Measurements from ENCODE around the gene CCDC174.

CCDC174 gene

DNA sequence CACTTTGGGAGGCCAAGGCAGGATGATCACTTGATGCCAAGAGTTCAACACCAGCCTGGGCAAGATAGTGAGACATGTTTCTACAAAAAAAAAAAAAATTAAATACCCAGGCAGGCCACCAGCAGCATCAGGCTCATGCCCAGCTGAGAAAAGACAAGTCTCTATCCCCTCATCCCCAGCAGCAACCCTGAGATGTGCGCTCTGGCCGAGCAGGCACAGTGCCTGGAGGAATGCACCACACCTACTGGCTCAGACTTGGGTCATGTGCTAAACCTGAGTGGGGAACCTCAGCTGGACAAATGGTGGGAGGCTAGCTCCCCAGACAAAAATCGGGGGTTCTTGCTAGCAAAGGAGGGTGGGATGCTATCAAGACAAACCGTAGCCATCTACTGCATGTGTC is 10.2 kb upstream of the CCDC174 start:
- DNase-seq: no peak
- no peak overlapping the region for H3K27ac Mint-ChIP-seq
- peaks cover 41% of the 10 kb centered on the region for H3K27me3 Mint-ChIP-seq (ENCODE audit: low read depth, poor library complexity)
- peaks cover 27% of the 10 kb centered on the region for H3K9me3 Mint-ChIP-seq
- no peaks in the 10 kb centered on the region for H3K36me3 Mint-ChIP-seq (ENCODE audit: low read depth)
- H3K4me1 Mint-ChIP-seq: peaks cover 19% of the 10 kb centered on the region
- no peak overlapping the region for H3K4me3 Mint-ChIP-seq
- TF ChIP-seq, protein P1, sequence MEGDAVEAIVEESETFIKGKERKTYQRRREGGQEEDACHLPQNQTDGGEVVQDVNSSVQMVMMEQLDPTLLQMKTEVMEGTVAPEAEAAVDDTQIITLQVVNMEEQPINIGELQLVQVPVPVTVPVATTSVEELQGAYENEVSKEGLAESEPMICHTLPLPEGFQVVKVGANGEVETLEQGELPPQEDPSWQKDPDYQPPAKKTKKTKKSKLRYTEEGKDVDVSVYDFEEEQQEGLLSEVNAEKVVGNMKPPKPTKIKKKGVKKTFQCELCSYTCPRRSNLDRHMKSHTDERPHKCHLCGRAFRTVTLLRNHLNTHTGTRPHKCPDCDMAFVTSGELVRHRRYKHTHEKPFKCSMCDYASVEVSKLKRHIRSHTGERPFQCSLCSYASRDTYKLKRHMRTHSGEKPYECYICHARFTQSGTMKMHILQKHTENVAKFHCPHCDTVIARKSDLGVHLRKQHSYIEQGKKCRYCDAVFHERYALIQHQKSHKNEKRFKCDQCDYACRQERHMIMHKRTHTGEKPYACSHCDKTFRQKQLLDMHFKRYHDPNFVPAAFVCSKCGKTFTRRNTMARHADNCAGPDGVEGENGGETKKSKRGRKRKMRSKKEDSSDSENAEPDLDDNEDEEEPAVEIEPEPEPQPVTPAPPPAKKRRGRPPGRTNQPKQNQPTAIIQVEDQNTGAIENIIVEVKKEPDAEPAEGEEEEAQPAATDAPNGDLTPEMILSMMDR (IDR thresholded peaks at IDR 0.05): no peak

- TF ChIP-seq, protein P1 (IDR thresholded peaks at IDR 0.05): no peak
- H3K4me1 Mint-ChIP-seq: peaks cover 8% of the 10 kb centered on the region
- H3K4me3 Mint-ChIP-seq: no peak overlapping the region
- no peaks in the 10 kb centered on the region for H3K36me3 Mint-ChIP-seq (ENCODE audit: low read depth)
- peaks cover 50% of the 10 kb centered on the region for H3K27me3 Mint-ChIP-seq (ENCODE audit: low read depth, poor library complexity)
- no peak overlapping the region for H3K27ac Mint-ChIP-seq
- peaks cover under 1% of the 10 kb centered on the region for H3K9me3 Mint-ChIP-seq
- no peak for DNase-seq
Measured at GRCh38 chr3:14645453-14645852, 6.1 kb upstream of the CCDC174 start.

GRCh38 chr3:14646131-14646573 is 5.4 kb upstream of the CCDC174 start:
- Mint-ChIP-seq H3K4me3 (no peak overlapping the region), H3K4me1 (peaks cover 12% of the 10 kb centered on the region), H3K27ac (no peak overlapping the region), H3K9me3 (peaks cover 7% of the 10 kb centered on the region), H3K36me3 (ENCODE audit: low read depth) (no peaks in the 10 kb centered on the region), H3K27me3 (ENCODE audit: low read depth, poor library complexity) (peaks cover 53% of the 10 kb centered on the region)
- TF ChIP-seq, protein P1 (IDR thresholded peaks at IDR 0.05): no peak
- DNase-seq: no peak

GRCh38 chr3:14646589-14647413 is 4.8 kb upstream of the CCDC174 start:
- no peaks in the 10 kb centered on the region for H3K36me3 Mint-ChIP-seq (ENCODE audit: low read depth)
- H3K9me3 Mint-ChIP-seq: peaks cover 8% of the 10 kb centered on the region
- TF ChIP-seq, protein P1 (IDR thresholded peaks at IDR 0.05): no peak
- H3K27ac Mint-ChIP-seq: peak overlapping the region; percentile 88
- no peak overlapping the region for H3K4me3 Mint-ChIP-seq
- DNase-seq: no peak
- H3K27me3 Mint-ChIP-seq (ENCODE audit: low read depth, poor library complexity): peaks cover 47% of the 10 kb centered on the region
- peaks cover 15% of the 10 kb centered on the region for H3K4me1 Mint-ChIP-seq

DNA sequence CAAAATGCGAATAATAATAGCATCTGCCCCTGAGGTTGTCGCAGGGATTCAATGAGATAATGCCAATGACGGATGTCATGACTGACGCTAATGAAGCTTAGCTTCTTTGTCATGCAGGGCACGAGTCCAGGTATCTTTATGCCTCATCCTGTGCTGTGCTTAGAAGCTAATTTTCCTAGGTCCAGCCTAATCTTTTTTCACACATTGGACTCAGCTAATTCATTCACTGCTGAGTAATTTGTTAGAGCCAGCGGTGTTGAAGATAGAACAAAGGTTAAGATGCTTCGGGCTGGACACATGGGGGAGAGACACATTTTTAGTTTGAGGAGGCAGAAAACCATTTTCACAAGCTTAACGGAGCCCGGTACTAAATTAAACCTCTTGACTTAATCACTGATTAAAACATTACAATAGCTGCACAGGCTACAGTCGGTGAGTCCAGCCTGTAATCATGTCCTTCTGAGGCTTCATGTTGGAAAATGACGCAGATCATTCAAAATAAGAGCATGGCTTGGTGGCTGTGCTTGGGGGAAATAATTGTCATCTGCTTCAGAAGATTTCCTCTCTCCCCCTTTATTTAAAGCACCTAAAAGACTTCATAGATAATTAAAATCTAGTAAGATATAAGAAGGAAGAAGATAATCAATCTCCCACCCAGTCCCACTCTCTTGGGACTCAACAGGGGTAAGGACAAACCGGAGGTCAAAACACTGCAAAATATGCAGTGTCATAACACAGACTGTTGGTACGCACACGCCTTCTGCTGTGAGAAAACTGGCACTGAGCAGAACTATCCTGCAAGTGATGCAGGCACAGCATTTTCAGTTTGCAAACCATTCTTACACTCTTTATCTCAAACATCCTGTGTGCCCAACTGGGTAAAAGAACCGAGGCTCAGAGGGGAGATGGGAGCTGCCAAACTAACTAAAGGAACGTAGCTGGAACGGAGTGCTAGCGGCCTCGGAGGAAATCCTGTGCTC is 3.3 kb upstream of the CCDC174 start:
- Mint-ChIP-seq H3K4me1 (peaks cover 21% of the 10 kb centered on the region), H3K4me3 (no peak overlapping the region), H3K9me3 (peaks cover 8% of the 10 kb centered on the region), H3K36me3 (ENCODE audit: low read depth) (no peaks in the 10 kb centered on the region), H3K27ac (no peak overlapping the region), H3K27me3 (ENCODE audit: low read depth, poor library complexity) (peaks cover 37% of the 10 kb centered on the region)
- no peak for DNase-seq
- TF ChIP-seq, protein P1 (IDR thresholded peaks at IDR 0.05): no peak
